WTC11 (cell line): ENCODE data around the gene LOC101059915.

Experiments used
- ATAC-seq: fragments of 200-7000 bp; cut with Tn5 transposase; 2 replicates; pipeline ENCODE4 v1.10.0; 2021; ENCODE audit warnings: mild to moderate bottlenecking, moderate library complexity
- CTCF ChIA-PET: fragments of 300-600 bp; sonication (Branson Sonifier 250); formaldehyde crosslinking; loops from one replicate; lab custom pipeline; 2021; ENCODE audit warnings: antibody characterized with exemption; lab: Charles Lee
- POLR2A ChIA-PET: fragments of 350-600 bp; sonication (Branson Sonifier 250); formaldehyde crosslinking; loops from one replicate; lab custom pipeline; 2021; ENCODE audit warnings: antibody characterized with exemption; lab: Charles Lee
- DNase-seq: peaks from one replicate; pipeline ENCODE4 v3.0.0; 2021; ENCODE audit warnings: low spot score
- H3K27ac Mint-ChIP-seq: 2 replicates; pipeline ENCODE4 v1.8.0; 2021; ENCODE audit warnings: mixed read lengths
- H3K27me3 Mint-ChIP-seq: 2 replicates; pipeline ENCODE4 v1.8.0; 2021; ENCODE audit warnings: low read depth, mild to moderate bottlenecking, moderate library complexity, mixed read lengths
- H3K36me3 Mint-ChIP-seq: 2 replicates; pipeline ENCODE4 v1.8.0; 2021; ENCODE audit warnings: mixed read lengths
- H3K4me1 Mint-ChIP-seq: 2 replicates; pipeline ENCODE4 v1.8.0; 2022; ENCODE audit warnings: mixed read lengths
- H3K4me3 Mint-ChIP-seq: 2 replicates; pipeline ENCODE4 v1.8.0; 2021; ENCODE audit warnings: mild to moderate bottlenecking, moderate library complexity, mixed read lengths
- H3K9me3 Mint-ChIP-seq: 2 replicates; pipeline ENCODE4 v1.8.0; 2021; ENCODE audit warnings: mixed read lengths
- ATF2 ChIP-seq: sonication (generic); formaldehyde crosslinking; IDR thresholded peaks from 2 replicates; pipeline ENCODE4 v1.8.1; 2022; ENCODE audit warnings: low read depth, missing genetic modification reagents, borderline replicate concordance
- CBFB ChIP-seq: sonication (generic); formaldehyde crosslinking; IDR thresholded peaks from 2 replicates; pipeline ENCODE4 v1.8.1; 2022; ENCODE audit warnings: mild to moderate bottlenecking, low read depth, missing genetic modification reagents
- CTCF ChIP-seq: fragments of 200-600 bp; IDR thresholded peaks from 2 replicates; pipeline ENCODE4 v1.8.0; 2022; ENCODE audit warnings: antibody characterized with exemption
- FOXK1 ChIP-seq: sonication (generic); formaldehyde crosslinking; IDR thresholded peaks from 2 replicates; pipeline ENCODE4 v1.8.0; 2022; ENCODE audit warnings: mild to moderate bottlenecking, moderate library complexity, missing genetic modification reagents
- FOXP4 ChIP-seq: sonication (generic); formaldehyde crosslinking; IDR thresholded peaks from 2 replicates; pipeline ENCODE4 v1.8.0; 2022; ENCODE audit warnings: mild to moderate bottlenecking, missing genetic modification reagents
- JUN ChIP-seq: sonication (generic); formaldehyde crosslinking; IDR thresholded peaks from 2 replicates; pipeline ENCODE4 v1.8.0; 2023; ENCODE audit warnings: mild to moderate bottlenecking, missing genetic modification reagents
- RORB ChIP-seq: fragments of 250-450 bp; sonication (Bioruptor Pico); IDR thresholded peaks from 2 replicates; pipeline ENCODE4 v1.9.0; 2021; ENCODE audit warnings: mild to moderate bottlenecking
- SOX15 ChIP-seq: fragments of 250-450 bp; sonication (Bioruptor Pico); IDR thresholded peaks from 2 replicates; pipeline ENCODE4 v1.9.0; 2021; ENCODE audit warnings: mild to moderate bottlenecking
- SP1 ChIP-seq: sonication (generic); formaldehyde crosslinking; conservative IDR thresholded peaks from 2 replicates; pipeline ENCODE4 v1.8.1; 2022; ENCODE audit warnings: missing genetic modification reagents
- ZNF281 ChIP-seq: sonication (generic); formaldehyde crosslinking; IDR thresholded peaks from 2 replicates; pipeline ENCODE4 v1.8.0; 2023; ENCODE audit warnings: mild to moderate bottlenecking, missing genetic modification reagents
- ZNF416 ChIP-seq: fragments of 250-450 bp; sonication (Bioruptor Pico); IDR thresholded peaks from 2 replicates; pipeline ENCODE4 v1.9.0; 2021; ENCODE audit warnings: mild to moderate bottlenecking, inconsistent platforms
- ZNF425 ChIP-seq: fragments of 250-450 bp; sonication (Bioruptor Pico); conservative IDR thresholded peaks from 2 replicates; pipeline ENCODE4 v1.9.0; 2021; ENCODE audit warnings: mild to moderate bottlenecking
- ZNF512 ChIP-seq: sonication (generic); formaldehyde crosslinking; IDR thresholded peaks from 2 replicates; pipeline ENCODE4 v1.8.1; 2022; ENCODE audit warnings: missing genetic modification reagents, borderline replicate concordance
- TF ChIP-seq, protein P1 (sequence below): sonication (generic); formaldehyde crosslinking; IDR thresholded peaks from 2 replicates; pipeline ENCODE4 v1.8.1; 2022; ENCODE audit warnings: low read depth, mild to moderate bottlenecking, moderate library complexity, missing genetic modification reagents, borderline replicate concordance
- TF ChIP-seq, protein P2 (sequence below): sonication (generic); formaldehyde crosslinking; conservative IDR thresholded peaks from 2 replicates; pipeline ENCODE4 v1.8.1; 2022; ENCODE audit warnings: mild to moderate bottlenecking, missing genetic modification reagents
- TF ChIP-seq, protein P3 (sequence below): sonication (generic); formaldehyde crosslinking; IDR thresholded peaks from 2 replicates; pipeline ENCODE4 v1.8.1; 2023; ENCODE audit warnings: mild to moderate bottlenecking, missing genetic modification reagents
- TF ChIP-seq, protein P4 (sequence below): sonication (generic); formaldehyde crosslinking; IDR thresholded peaks from 2 replicates; pipeline ENCODE4 v1.8.1; 2023; ENCODE audit warnings: mild to moderate bottlenecking, missing genetic modification reagents
- TF ChIP-seq, protein P5 (sequence below): sonication (generic); formaldehyde crosslinking; IDR thresholded peaks from 2 replicates; pipeline ENCODE4 v1.8.1; 2022; ENCODE audit warnings: mild to moderate bottlenecking, missing genetic modification reagents, moderate library complexity, borderline replicate concordance

The LOC101059915 gene

DNA sequence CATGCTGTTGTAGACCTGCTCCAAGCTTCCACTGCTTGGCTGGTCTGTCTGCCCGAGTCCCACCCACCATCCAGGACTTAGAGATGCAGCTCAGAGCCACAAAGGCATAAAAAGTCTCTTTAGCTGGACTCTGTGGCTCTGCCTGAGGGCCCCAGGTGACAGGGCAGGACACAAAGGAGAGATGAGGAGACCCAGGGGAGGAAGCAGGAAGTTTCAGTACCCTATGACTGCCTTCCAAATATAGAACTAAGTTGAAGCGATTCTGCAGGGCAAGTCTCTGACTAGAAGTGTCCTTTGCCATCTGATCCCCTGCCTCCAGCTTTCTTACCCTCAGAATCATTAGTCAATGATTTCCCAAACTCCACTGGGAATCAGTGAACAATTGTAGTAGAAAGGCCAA lies 37.9 kb upstream of the LOC101059915 start:
- H3K27me3 Mint-ChIP-seq = no peaks in the 10 kb centered on the region
- H3K9me3 Mint-ChIP-seq = no peaks in the 10 kb centered on the region
- DNase-seq = no peak
- H3K36me3 Mint-ChIP-seq = no peaks in the 10 kb centered on the region
- no peaks in the 10 kb centered on the region for H3K4me1 Mint-ChIP-seq
- ChIA-PET CTCF (no interaction called here), POLR2A (no interaction called here)
- no peak overlapping the region for H3K4me3 Mint-ChIP-seq
- ATAC-seq = no peak
- no peak overlapping the region for H3K27ac Mint-ChIP-seq
- no peak for TF ChIP-seq FOXK1 (CRISPR knock-in tag)
- TF ChIP-seq FOXP4 (CRISPR knock-in tag) = no peak
- no peak for TF ChIP-seq ZNF281
- TF ChIP-seq, protein P1, sequence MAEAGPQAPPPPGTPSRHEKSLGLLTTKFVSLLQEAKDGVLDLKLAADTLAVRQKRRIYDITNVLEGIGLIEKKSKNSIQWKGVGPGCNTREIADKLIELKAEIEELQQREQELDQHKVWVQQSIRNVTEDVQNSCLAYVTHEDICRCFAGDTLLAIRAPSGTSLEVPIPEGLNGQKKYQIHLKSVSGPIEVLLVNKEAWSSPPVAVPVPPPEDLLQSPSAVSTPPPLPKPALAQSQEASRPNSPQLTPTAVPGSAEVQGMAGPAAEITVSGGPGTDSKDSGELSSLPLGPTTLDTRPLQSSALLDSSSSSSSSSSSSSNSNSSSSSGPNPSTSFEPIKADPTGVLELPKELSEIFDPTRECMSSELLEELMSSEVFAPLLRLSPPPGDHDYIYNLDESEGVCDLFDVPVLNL = no peak
- TF ChIP-seq CTCF = no peak
- TF ChIP-seq ZNF512 = no peak
- TF ChIP-seq ZNF425 = no peak
- no peak for TF ChIP-seq SOX15 (CRISPR knock-in tag)
- no peak for TF ChIP-seq CBFB (CRISPR knock-in tag)
- no peak for TF ChIP-seq SP1
- TF ChIP-seq, protein P2, sequence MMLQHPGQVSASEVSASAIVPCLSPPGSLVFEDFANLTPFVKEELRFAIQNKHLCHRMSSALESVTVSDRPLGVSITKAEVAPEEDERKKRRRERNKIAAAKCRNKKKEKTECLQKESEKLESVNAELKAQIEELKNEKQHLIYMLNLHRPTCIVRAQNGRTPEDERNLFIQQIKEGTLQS = no peak
- TF ChIP-seq, protein P3, sequence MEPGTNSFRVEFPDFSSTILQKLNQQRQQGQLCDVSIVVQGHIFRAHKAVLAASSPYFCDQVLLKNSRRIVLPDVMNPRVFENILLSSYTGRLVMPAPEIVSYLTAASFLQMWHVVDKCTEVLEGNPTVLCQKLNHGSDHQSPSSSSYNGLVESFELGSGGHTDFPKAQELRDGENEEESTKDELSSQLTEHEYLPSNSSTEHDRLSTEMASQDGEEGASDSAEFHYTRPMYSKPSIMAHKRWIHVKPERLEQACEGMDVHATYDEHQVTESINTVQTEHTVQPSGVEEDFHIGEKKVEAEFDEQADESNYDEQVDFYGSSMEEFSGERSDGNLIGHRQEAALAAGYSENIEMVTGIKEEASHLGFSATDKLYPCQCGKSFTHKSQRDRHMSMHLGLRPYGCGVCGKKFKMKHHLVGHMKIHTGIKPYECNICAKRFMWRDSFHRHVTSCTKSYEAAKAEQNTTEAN (CRISPR knock-in tag) = no peak
- TF ChIP-seq, protein P4, sequence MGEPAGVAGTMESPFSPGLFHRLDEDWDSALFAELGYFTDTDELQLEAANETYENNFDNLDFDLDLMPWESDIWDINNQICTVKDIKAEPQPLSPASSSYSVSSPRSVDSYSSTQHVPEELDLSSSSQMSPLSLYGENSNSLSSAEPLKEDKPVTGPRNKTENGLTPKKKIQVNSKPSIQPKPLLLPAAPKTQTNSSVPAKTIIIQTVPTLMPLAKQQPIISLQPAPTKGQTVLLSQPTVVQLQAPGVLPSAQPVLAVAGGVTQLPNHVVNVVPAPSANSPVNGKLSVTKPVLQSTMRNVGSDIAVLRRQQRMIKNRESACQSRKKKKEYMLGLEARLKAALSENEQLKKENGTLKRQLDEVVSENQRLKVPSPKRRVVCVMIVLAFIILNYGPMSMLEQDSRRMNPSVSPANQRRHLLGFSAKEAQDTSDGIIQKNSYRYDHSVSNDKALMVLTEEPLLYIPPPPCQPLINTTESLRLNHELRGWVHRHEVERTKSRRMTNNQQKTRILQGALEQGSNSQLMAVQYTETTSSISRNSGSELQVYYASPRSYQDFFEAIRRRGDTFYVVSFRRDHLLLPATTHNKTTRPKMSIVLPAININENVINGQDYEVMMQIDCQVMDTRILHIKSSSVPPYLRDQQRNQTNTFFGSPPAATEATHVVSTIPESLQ (CRISPR knock-in tag) = no peak
- TF ChIP-seq JUN = no peak
- no peak for TF ChIP-seq ZNF416 (CRISPR knock-in tag)
- TF ChIP-seq, protein P5, sequence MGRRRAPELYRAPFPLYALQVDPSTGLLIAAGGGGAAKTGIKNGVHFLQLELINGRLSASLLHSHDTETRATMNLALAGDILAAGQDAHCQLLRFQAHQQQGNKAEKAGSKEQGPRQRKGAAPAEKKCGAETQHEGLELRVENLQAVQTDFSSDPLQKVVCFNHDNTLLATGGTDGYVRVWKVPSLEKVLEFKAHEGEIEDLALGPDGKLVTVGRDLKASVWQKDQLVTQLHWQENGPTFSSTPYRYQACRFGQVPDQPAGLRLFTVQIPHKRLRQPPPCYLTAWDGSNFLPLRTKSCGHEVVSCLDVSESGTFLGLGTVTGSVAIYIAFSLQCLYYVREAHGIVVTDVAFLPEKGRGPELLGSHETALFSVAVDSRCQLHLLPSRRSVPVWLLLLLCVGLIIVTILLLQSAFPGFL = no peak
- TF ChIP-seq RORB = no peak
- no peak for TF ChIP-seq ATF2 (CRISPR knock-in tag)
